TTC549 (cell line): ENCODE data around the gene NSD1.
"Not testable (repeated sequence)": the region's sequence is repeated elsewhere in the genome, so short reads cannot be mapped to it uniquely, and the experiment has no call there.

Source experiments
- FAIRE-seq: peaks from 2 replicates; lab custom pipeline; 2012; peaks lifted over from hg19 to GRCh38; lab: Jason Lieb, UNC

The NSD1 gene

GRCh38 chr5:177177847-177178437 is 44.4 kb downstream of the NSD1 start:
- FAIRE-seq, result not testable (repeated sequence)

GRCh38 chr5:177178733-177179304 is 45.2 kb downstream of the NSD1 start:
- FAIRE-seq, result no peak

GRCh38 chr5:177179431-177179830 is 45.9 kb downstream of the NSD1 start:
- no peak for FAIRE-seq

- FAIRE-seq, result no peak
Observed at GRCh38 chr5:177183142-177183541, 49.6 kb downstream of the NSD1 start.

- no peak for FAIRE-seq
Observed at GRCh38 chr5:177183766-177184360, 50.3 kb downstream of the NSD1 start.

- no peak for FAIRE-seq
Observed at GRCh38 chr5:177185993-177186392, 52.4 kb downstream of the NSD1 start.

GRCh38 chr5:177186645-177187044 is 53.1 kb downstream of the NSD1 start:
- FAIRE-seq, result no peak

GRCh38 chr5:177188775-177189174 is 55.2 kb downstream of the NSD1 start:
- no peak for FAIRE-seq

GRCh38 chr5:177189416-177189815 is 55.8 kb downstream of the NSD1 start:
- FAIRE-seq, result no peak

GRCh38 chr5:177189965-177190364 is 56.4 kb downstream of the NSD1 start:
- FAIRE-seq, result no peak

GRCh38 chr5:177194268-177194667 is 60.7 kb downstream of the NSD1 start:
- no peak for FAIRE-seq

- no peak for FAIRE-seq
Observed at GRCh38 chr5:177195307-177195952, 61.9 kb downstream of the NSD1 start.

- FAIRE-seq, result no peak
Observed at GRCh38 chr5:177198738-177199137, 65.2 kb downstream of the NSD1 start.

GRCh38 chr5:177204281-177204680 is 70.7 kb downstream of the NSD1 start:
- no peak for FAIRE-seq

- no peak for FAIRE-seq
Observed at GRCh38 chr5:177209610-177210009, 76.0 kb downstream of the NSD1 start.

- no peak for FAIRE-seq
Observed at GRCh38 chr5:177212242-177212641, 78.7 kb downstream of the NSD1 start.

GRCh38 chr5:177220576-177220975 is 87.0 kb downstream of the NSD1 start:
- no peak for FAIRE-seq

- FAIRE-seq, result no peak
Observed at GRCh38 chr5:177222269-177222668, 88.7 kb downstream of the NSD1 start.

GRCh38 chr5:177225798-177226197 is 92.2 kb downstream of the NSD1 start:
- FAIRE-seq, result no peak

- FAIRE-seq, result no peak
Observed at GRCh38 chr5:177226860-177227259, 93.3 kb downstream of the NSD1 start.

GRCh38 chr5:177228751-177229150 is 95.2 kb downstream of the NSD1 start:
- FAIRE-seq, result no peak

- no peak for FAIRE-seq
Observed at GRCh38 chr5:177230660-177231059, 97.1 kb downstream of the NSD1 start.

GRCh38 chr5:177231479-177232250 is 98.1 kb downstream of the NSD1 start:
- no peak for FAIRE-seq
